Measurements from ENCODE around the gene ACSL3. TPM values are rescaled to one million over a fixed set of nuclear protein-coding genes. Genes with fewer than 3 reads are reported as not detected.
A peak's percentile ranks its signal among the peaks of the same experiment; 100 is the strongest.
"Not testable (repeated sequence)": the region's sequence is repeated elsewhere in the genome, so short reads cannot be mapped to it uniquely, and the experiment has no call there.

ACSL3 gene
- total RNA-seq, 1 experiment from 2014 or later = 100 TPM

DNA sequence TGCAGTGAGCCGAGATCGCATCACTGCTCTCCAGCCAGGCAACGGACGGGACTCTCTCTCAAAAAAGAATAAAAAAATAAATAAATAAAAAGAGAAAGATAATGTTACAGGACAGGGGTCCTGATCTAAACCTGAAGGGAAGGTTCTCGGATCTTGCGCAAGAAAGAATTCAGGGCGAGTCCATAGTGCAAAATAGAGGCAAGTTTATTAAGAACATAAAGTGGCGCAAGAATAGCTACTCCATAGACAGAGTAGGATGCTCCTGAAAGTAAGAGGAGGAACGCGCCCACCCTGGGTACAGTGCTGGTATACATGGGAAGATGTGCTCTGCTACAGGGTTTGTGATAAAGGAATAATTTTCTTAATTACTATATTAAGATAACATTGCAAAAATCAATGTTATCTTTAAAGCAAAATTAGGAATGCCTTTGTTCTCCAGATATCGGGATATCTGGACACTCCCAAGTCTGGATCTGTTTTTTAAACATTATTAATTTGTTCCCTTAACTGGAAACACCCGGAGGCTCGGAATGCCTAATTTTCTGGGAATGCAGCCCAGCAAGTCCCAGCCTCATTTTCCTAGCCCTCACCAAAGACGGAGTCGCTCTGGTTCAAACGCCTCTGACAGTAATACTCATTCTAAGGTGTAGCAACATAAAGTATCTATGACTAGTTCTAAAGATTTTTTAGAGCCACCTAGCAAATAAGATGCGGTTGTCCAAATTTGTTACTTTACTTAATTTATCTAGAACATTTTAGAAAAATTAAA lies 38.8 kb downstream of the ACSL3 start:
- in situ Hi-C loops (cut with HindIII; ENCODE audit: low pct_unique_long_range_greater_than_20kb, low sequenced_read_pairs) = no loop called here
- no peak for DNase-seq (ENCODE audit: low read depth)

DNA sequence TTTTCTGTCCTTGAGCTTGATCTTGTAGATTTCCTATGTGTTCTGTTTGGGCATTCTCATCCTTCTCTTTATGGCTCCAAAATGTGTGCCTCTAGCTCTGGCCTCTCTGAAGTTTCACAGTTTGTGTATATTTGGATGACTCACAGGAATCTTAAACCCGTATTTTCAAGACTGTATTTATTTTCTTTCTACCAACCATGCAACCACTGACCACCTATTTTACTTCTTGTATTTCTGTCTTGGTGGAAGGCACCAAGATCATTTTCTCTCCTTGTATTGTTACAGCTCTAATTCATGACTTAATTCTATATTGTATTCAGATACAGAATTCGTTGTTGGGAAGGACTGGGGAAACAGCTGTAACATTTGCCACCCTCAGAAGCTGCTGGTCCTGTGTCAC lies 39.5 kb downstream of the ACSL3 start:
- peak; percentile 44 for DNase-seq (ENCODE audit: low read depth)
- in situ Hi-C loops (cut with HindIII; ENCODE audit: low pct_unique_long_range_greater_than_20kb, low sequenced_read_pairs) = no loop called here

DNA sequence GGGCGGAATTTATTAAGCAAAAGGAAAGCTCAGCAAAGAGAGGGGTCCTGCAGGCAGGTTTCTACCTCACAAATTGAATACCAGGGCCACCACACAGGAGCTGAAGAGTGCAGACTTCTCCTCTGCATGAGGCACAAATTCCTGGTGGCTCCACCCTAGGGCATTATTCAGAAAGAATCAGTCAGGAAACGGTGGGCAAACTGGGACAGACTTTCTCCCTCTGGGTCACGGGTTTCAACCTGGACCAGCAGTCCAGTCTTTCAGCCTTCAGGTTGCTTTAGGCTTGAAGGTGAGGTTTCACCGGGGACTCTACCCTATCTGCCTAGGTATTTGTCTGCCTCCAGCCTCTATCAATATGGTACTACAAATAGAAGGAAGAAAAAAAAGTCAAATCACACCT lies 41.8 kb downstream of the ACSL3 start:
- in situ Hi-C loops (cut with HindIII; ENCODE audit: low pct_unique_long_range_greater_than_20kb, low sequenced_read_pairs) = no loop called here
- no peak for DNase-seq (ENCODE audit: low read depth)

DNA sequence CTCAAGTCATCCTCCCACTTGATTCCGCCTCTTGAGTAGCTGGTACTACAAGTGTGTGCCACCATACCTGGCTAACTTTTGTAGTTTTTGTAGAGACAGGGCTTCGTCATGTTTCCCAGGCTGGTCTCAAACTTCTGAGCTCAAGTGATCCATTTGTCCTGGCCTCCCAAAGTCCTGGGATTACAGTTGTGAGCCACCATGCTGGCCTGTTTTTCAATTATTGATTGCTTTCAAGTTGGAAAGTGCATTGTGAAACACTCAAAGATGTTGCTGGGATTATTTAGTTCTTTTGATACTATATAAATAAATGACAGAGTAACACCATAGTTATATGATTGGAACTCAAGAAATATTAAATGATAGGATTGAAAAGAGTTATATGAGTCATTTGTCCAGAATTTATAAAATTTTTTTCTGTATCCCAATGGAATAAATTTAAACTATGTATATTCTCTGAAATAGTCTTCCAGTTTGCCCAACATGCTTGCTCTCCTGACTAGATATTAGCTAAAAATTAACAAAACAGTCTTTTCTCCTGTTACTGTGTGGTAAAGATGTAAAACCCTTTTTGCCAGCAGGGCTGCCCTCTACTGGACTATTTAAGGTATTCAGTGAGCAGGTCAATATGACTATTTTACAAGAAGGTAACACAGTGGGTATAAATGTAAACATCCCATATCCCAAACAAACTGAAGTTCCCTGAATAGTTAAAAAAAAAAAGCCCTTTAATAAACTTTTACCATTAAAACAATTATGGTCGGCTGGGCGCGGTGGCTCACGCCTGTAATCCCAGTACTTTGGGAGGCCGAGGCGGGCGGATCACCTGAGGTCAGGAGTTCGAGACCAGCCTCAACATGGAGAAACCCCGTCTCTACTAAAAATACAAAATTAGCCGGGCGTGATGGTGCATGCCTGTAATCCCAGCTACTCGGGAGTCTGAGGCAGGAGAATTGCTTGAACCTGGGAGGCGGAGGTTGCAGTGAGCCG lies 42.7 kb downstream of the ACSL3 start:
- peak; percentile 44 for DNase-seq (ENCODE audit: low read depth)
- in situ Hi-C loops (cut with HindIII; ENCODE audit: low pct_unique_long_range_greater_than_20kb, low sequenced_read_pairs) = no loop called here

DNA sequence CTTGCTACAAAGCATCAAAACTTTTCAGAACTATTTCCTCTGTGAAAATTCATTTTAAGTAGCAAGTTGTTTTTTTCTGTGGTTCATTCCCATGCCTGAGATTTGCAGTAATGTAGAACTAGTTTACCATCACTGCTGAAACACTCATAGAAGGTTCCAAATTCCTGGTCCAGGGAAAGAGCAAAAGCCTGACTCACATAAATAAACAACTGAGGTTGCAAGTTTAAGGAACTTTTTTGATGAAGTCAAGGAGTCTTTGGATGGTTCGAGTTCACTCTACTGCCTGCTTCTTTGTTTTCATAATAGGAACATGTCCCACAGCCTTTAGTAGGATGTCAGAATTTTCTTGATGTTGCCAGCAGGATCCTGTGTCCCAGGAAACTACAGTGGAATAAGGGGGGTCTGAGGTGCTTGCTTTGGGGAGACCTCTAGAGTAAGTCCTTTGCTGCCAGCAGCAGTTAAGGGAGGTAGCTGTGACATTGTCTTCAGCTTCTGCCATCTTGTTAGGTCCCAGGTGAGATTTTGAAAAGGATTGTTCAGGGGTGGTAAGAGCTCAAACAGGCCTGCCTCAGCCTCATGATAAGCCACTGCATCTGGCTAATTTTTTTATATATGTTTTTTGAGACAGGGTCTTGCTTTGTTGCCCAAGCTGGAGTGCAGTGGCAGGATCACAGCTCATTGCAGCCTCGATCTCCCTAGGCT lies 43.9 kb downstream of the ACSL3 start:
- in situ Hi-C loops (cut with HindIII; ENCODE audit: low pct_unique_long_range_greater_than_20kb, low sequenced_read_pairs) = no loop called here
- DNase-seq (ENCODE audit: low read depth) = peak; percentile 20

DNA sequence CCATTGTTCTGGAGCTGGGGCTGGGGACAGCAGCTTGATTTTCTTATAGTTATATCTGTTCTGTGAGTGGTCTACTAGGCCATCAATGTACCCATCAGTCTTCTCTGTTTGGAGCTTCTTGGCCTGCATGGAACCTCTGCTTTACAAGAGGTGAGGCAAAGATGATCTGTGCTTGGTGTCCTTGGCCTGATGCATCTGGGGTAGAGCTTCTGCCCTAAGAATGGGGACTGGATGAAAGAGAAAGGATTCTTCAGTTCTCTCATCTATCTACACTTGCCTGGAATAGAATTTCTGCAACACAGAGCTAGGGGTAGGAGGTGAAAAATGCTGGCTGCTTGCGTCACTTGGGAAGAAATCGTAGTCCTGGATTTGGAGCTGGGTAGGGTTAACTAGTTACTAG lies 46.2 kb downstream of the ACSL3 start:
- in situ Hi-C loops (cut with HindIII; ENCODE audit: low pct_unique_long_range_greater_than_20kb, low sequenced_read_pairs) = no loop called here
- no peak for DNase-seq (ENCODE audit: low read depth)

DNA sequence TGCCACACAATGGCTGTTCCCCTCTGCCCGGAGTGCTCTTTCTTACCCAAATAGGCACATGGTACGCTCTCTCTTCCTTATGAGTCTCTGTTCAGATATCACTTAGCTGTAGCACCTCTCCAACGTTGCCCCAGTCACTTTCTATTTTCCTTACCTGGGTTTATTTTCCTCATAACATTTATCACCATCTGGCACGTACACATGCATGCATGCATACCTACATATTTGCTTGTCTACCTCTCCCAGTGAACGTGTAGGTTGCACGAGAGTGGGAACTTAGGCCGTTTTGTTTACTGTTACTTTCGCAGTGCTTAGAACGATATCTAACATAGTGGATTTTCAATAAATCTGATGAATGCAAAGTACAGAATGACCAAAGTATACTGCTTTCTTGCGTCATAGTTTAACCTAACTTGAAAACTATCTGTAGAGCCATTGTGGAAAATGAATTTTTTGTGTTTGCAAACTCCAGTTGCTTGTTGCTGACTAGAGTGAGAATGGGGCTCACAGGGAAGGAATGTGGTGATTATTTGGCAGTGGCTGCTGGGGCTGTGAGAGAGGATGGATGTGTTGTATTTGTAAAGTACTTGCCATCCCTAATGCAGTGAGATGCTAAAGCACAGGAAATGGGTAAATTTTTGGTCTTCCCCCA lies 47.1 kb downstream of the ACSL3 start:
- in situ Hi-C loops (cut with HindIII; ENCODE audit: low pct_unique_long_range_greater_than_20kb, low sequenced_read_pairs) = no loop called here
- no peak for DNase-seq (ENCODE audit: low read depth)

DNA sequence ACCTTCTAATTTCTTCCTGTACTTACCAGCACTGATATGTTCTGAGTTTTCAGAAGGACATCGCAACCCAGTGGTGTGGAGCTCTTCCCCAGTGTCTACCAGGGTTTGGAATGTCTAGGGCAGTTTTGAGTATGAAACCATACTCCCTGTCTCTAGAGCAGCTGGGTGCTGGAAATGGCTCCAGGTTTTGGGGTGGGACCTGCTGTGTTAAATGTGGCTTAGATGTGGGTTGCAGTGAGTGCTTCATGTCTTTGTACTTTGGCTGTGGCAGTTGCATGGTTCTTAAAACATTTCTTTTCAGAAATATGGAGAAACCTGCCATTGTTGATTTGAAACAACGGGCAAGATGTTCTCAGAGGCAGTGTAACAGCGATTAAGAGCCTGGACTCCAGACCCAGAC lies 48.5 kb downstream of the ACSL3 start:
- DNase-seq (ENCODE audit: low read depth) = no peak
- in situ Hi-C loops (cut with HindIII; ENCODE audit: low pct_unique_long_range_greater_than_20kb, low sequenced_read_pairs) = no loop called here

DNA sequence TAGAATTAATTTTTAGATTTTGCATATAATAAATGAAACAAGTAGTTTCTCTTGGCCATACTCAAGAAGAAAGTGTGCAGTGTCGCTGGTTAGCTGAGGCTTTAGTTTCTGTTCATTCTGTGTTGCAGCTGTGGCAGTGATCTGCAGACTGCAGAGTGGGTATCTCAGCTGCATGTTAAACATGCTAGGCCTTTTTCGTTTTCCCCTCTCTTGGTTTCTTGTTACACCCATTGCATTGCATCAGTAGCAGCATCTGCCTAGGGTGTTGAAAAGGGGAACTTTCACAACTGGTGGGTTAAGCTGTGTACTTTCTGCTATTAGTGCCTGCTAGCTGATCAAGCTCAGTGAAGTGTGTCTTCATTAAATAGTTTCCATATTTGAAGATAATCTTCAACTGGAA lies 51.3 kb downstream of the ACSL3 start:
- DNase-seq (ENCODE audit: low read depth) = no peak

DNA sequence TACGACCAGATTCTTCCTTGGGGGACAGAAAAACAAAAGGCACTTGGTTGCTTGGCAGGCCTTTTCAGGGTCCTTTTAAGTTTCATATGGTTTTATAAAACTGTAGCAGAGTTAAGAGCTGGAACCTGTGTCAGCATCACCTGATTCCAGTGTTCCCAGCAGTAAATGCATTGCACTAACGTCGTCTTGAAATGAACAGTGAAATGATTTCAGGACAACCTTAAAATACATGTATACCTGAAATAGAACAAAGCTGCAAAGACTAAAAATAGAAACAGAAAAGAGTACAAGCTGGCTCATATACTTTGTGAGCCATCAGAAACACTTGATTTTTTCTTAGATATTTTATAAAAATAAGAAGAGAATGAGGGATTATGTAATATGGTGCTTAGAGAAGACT lies 51.9 kb downstream of the ACSL3 start:
- DNase-seq (ENCODE audit: low read depth) = no peak
- in situ Hi-C loops (cut with HindIII; ENCODE audit: low pct_unique_long_range_greater_than_20kb, low sequenced_read_pairs) = no loop called here

More for the DNA sequence above, 51.3 kb downstream of the ACSL3 start:
- in situ Hi-C loops (cut with HindIII; ENCODE audit: low pct_unique_long_range_greater_than_20kb, low sequenced_read_pairs) = no loop called here

DNA sequence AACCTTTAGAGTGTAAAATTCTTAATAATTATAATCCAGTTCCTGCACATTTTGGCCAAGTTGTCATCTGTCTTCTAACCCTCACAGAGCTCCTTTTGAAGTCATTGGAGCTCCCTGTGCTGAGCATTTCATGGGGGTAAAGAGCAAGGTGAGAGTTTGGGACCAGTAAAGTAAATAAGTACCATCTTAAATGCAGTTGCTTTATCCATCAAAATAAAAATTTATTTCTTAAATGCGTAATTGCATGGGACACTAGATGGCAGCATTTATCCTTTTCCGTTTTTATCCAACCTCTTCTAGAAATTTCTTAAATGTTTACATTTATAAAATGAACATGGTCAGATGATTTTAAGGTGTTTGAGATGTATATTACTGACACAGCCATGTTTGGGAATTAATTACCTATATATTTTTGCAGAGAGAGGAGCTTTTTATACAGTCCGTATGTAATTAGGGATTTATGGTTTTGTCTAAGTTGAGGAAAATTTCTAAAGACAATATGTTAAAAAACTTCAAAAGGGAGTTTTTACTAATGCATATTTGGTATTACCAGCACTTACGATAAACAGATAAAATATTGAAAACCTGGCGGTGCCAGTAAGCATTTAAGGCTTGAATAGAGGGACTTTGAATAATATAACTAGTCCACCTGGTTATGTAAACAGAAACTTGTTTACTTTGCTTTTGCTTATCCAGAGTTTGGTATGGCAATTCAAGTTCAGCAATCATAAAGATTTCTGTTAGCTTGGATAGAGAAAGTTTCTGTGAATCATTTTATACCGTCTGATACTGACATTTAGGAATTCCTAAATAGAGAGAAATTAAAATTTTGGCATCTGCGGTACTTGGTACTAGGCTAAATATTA lies 54.5 kb downstream of the ACSL3 start:
- in situ Hi-C loops (cut with HindIII; ENCODE audit: low pct_unique_long_range_greater_than_20kb, low sequenced_read_pairs) = no loop called here
- no peak for DNase-seq (ENCODE audit: low read depth)

DNA sequence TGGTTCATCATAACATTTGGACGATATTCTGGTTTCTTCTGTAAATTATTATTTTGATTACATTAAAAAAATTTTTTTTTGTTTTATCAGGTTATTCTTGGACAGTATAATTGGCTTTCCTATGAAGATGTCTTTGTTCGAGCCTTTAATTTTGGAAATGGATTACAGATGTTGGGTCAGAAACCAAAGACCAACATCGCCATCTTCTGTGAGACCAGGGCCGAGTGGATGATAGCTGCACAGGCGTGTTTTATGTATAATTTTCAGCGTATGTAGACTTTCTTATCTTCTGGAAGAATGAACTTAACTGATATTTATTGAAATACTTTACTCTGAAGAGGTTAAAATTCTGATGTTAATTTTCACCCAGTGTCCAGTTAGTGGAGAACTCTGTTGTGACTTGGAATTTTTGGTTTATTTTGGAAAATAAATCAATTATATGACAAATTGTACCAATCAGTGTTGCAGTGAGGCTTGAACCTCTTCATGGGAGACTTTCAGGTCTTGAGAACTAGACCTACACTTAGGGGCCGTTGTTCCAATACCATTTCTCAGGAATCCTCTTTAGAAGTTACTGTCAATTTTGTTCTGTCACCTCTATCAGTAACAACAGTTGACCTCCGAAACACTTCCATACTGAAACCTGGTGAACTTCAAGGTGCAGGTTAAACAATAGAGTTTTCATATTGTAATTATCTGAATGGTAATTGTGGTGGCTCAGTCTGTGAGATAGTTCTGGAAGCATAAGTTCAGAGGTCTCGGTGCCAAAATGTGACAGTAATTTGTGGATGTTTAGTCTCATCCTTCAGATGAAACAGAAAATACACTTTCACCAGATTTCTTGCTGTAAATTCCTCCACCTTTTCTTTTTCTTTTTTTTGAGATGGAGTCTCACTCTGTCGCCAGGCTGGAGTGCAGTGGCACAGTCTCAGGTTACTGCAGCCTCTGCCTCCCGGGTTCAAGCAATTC lies 55.7 kb downstream of the ACSL3 start:
- no peak for DNase-seq (ENCODE audit: low read depth)
- in situ Hi-C loops (cut with HindIII; ENCODE audit: low pct_unique_long_range_greater_than_20kb, low sequenced_read_pairs) = no loop called here

DNA sequence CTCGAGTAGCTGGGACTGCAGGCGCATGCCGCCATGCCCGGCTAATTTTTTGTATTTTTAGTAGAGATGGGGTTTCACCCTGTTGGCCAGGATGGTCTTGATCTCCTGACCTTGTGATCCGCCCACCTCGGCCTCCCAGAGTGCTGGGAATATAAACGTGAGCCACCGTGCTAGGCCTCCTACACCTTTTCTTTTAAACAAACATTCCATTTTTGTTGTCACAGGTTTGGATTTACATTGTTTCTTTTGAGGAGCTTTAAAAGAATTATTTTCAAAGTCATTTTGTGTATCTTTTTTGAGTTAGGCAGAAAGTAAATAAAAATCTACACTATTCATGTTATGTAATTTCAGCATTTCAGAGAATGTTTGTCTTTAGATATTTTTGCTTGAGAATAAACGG lies 56.4 kb downstream of the ACSL3 start:
- in situ Hi-C loops (cut with HindIII; ENCODE audit: low pct_unique_long_range_greater_than_20kb, low sequenced_read_pairs); DNase-seq (ENCODE audit: low read depth): not testable (repeated sequence)

DNA sequence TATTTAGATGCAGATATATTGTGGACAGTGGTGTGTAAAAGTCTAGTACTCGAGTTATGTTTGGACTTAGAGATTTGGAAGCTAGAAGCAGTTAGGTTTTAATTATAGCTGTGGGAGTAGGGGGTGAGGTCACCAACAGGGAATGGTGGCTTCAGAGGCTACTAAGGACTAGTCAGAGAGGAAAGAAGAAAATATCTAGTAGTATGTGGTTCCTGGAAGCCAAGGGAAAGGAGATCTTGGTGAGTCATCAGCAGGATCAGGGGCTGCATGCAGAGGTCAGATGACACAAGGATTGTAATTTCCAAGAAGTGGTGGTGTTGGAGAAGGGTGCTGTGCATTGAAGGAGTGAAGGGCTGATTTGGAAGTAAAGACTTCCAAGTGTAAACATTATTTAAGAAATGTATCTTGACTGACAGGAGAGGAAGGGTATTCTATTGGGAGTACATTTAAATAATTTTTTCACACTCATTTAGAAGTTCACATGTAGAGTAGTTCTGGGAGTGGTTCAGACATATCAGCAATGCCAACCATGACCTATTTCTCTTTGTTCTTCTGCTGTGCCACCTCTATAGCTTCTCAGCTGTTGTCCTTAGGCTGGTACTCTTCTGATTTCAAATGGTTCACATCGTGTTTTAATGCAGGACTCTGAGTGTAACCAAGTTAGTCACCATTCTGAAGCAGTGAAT lies 59.1 kb downstream of the ACSL3 start:
- in situ Hi-C loops (cut with HindIII; ENCODE audit: low pct_unique_long_range_greater_than_20kb, low sequenced_read_pairs) = no loop called here
- peak; percentile 42 for DNase-seq (ENCODE audit: low read depth)

DNA sequence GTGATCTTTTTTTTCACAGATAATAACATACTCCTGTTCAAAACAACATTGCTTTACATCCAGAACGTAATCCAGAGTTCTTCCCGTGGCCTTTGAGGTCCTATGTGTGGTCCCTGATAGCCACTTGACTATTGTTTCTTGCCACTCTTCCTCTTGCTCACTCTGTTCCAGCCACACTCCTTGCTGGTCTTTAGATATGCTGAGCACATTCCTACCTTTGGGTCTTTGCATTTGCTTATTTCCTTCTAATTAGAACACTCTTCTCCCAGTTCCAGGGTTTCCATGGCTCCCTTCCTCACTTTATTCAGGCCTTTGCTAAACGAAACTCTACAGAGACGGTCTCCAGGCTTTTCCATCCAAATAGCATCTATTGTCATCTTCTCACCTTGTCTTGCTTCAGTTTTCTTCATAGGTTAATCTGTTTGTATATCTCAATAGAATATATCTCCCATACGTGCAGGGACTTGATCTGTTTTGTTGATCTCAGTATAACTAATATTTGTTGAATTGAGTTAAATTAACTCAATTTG lies 59.9 kb downstream of the ACSL3 start:
- no peak for DNase-seq (ENCODE audit: low read depth)
- in situ Hi-C loops (cut with HindIII; ENCODE audit: low pct_unique_long_range_greater_than_20kb, low sequenced_read_pairs) = no loop called here

All from Caki2 (cell line).